ENCODE measurements around the gene PTCRA.

GRCh38 chr6:42966571-42966970 is 50.7 kb downstream of the PTCRA start:
- no peak for TF ChIP-seq CTCF (conservative IDR thresholded peaks at IDR 0.05; ENCODE audit: low read depth, low read length)
- TF ChIP-seq EZH2 (IDR thresholded peaks at IDR 0.05; ENCODE audit: low read length, unreplicated experiment) = no peak

All from PC-3 (cell line).